HG03378 (cell line): ENCODE data around the gene ZNF500.
"Not testable (repeated sequence)": the region's sequence is repeated elsewhere in the genome, so short reads cannot be mapped to it uniquely, and the experiment has no call there.

Experiments used
- ATAC-seq: cut with Tn5 transposase; IDR thresholded peaks from one replicate; pipeline ENCODE4 v1.9.1; 2021; ENCODE audit warnings: mild to moderate bottlenecking, moderate library complexity; ENCODE audit not compliant: unreplicated experiment

ZNF500 gene

GRCh38 chr16:4796982-4797804 is 30.2 kb upstream of the ZNF500 start:
- ATAC-seq: no peak

GRCh38 chr16:4795828-4796572 is 29.0 kb upstream of the ZNF500 start:
- ATAC-seq: no peak

- ATAC-seq: no peak
These were observed 28.3 kb upstream of the ZNF500 start, which contains the start of gene SMIM22 for GRCh38 chr16:4795181-4795827. Gene SMIM22 (plus strand): TSS chr16:4795369. CDS start chr16:4795735, 366 bp downstream.

GRCh38 chr16:4792951-4793513 is 26.1 kb upstream of the ZNF500 start:
- ATAC-seq: no peak

- no peak for ATAC-seq
These were observed 23.9 kb upstream of the ZNF500 start for GRCh38 chr16:4790871-4791270.

GRCh38 chr16:4790261-4790660 is 23.3 kb upstream of the ZNF500 start:
- no peak for ATAC-seq

GRCh38 chr16:4788910-4789309 is 21.9 kb upstream of the ZNF500 start:
- no peak for ATAC-seq

- no peak for ATAC-seq
These were observed 21.5 kb upstream of the ZNF500 start for GRCh38 chr16:4788489-4788889.

- no peak for ATAC-seq
These were observed 20.9 kb upstream of the ZNF500 start, which contains the start of gene SEPTIN12 for GRCh38 chr16:4787627-4788482. Gene SEPTIN12 (minus strand): TSS chr16:4788345. CDS start chr16:4787645, 700 bp downstream.

- no peak for ATAC-seq
These were observed 20.1 kb upstream of the ZNF500 start for GRCh38 chr16:4787068-4787467.

GRCh38 chr16:4785758-4786433 is 18.9 kb upstream of the ZNF500 start:
- no peak for ATAC-seq

GRCh38 chr16:4784444-4784987 is 17.6 kb upstream of the ZNF500 start:
- not testable (repeated sequence) for ATAC-seq

- ATAC-seq: no peak
These were observed 17.0 kb upstream of the ZNF500 start for GRCh38 chr16:4783951-4784336.

GRCh38 chr16:4783251-4783950 is 16.4 kb upstream of the ZNF500 start:
- ATAC-seq: no peak

- no peak for ATAC-seq
These were observed 13.3 kb upstream of the ZNF500 start for GRCh38 chr16:4780235-4780634.

- no peak for ATAC-seq
These were observed 11.1 kb upstream of the ZNF500 start for GRCh38 chr16:4778050-4778392.

GRCh38 chr16:4777339-4778049 is 10.5 kb upstream of the ZNF500 start:
- no peak for ATAC-seq

GRCh38 chr16:4776141-4776705 is 9.3 kb upstream of the ZNF500 start:
- no peak for ATAC-seq
